ENCODE data around the gene GRM4.
A peak's percentile ranks its signal among the peaks of the same experiment; 100 is the strongest.
"Not testable (repeated sequence)": the region's sequence is repeated elsewhere in the genome, so short reads cannot be mapped to it uniquely, and the experiment has no call there.

The GRM4 gene

DNA sequence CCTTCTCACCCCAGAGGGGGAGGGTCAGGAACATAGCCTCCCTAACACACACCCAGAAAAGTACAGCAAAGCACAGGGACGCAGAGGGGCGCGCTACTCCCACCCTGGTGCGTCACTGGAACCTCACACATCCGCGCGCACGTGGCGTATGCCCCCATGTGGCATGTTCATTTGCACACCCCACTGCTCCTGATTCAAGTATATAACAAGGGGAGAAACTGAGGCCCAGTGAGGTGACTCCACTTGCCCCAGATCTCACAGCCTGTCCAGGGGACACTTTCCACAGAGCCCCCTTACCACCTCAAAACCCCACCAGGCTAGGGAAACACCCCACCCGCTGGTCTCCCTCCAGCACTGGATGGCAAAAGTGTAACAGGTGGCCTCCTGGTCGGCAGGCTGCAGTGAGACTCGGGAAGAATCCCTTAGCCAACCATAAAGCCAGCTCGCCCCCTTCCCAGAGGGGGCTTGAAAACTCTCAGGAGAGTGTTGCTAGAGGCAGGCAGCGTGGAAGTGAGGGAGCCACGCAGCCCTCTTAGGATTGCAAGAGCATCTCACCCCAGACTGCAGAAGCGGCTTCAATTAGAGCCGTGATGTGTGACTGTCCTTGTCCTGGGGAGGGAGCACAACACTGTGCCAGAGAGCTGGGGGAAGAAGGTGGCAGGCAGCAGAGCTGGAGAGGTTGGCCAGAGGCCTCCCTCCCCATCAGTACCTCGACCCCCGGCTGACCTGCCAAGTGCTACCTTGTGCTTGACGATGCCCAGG is at the start of gene GRM4:
Gene GRM4, minus strand, starts transcription at position 67 of the 762 bp plus-strand sequence. CDS start 12,591 bp downstream, outside the sequence.
- DNase-seq (ENCODE audit: low read depth, low spot score) = peak; percentile 36

DNA sequence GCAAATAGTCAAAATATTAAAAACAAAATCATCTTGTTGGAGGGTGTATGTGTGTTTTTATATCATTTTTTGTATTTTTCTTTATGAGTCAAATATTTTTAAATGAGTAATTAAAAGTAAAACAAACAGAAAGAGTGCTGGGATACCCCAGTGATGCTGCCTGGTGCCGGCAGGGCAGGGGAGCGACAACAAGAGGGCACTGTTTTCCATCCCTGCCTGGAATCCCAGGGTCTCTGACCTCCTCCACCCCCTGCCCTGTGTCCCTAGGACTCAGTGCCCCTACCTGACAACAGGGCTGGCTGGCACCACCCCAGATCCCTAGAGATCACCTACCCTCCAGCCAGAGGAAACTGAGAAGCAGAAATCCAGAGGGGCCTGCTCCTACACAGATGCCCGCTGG is 48.9 kb upstream of the GRM4 start:
- no peak for DNase-seq (ENCODE audit: low read depth, low spot score)

DNA sequence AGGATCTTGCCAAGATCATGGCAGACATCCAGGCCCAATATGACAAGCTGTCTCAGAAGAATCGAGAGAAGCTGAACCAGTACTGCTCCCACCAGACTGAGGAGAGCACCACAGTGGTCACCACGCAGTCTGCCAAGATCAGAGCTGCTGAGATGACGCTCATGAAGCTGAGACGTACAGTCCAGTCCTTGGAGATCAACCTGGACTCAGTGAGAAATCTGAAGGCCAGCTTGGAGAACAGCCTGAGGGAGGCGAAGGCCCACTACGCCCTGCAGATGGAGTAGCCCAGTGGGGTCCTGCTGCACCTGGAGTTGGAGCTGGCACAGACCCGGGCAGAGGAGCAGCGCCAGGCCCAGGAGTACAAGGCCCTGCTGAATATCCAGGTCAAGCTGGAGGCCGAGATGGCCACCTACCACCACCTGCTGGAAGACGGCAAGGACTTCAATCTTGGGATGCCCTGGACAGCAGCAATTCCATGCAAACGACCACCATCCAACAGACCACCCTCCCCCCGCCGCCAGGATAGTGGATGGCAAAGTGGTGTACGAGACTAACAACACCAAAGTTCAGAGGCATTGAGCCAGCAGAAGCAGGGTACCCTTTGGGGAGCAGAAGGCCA is 44.7 kb upstream of the GRM4 start:
- no peak for DNase-seq (ENCODE audit: low read depth, low spot score)

DNA sequence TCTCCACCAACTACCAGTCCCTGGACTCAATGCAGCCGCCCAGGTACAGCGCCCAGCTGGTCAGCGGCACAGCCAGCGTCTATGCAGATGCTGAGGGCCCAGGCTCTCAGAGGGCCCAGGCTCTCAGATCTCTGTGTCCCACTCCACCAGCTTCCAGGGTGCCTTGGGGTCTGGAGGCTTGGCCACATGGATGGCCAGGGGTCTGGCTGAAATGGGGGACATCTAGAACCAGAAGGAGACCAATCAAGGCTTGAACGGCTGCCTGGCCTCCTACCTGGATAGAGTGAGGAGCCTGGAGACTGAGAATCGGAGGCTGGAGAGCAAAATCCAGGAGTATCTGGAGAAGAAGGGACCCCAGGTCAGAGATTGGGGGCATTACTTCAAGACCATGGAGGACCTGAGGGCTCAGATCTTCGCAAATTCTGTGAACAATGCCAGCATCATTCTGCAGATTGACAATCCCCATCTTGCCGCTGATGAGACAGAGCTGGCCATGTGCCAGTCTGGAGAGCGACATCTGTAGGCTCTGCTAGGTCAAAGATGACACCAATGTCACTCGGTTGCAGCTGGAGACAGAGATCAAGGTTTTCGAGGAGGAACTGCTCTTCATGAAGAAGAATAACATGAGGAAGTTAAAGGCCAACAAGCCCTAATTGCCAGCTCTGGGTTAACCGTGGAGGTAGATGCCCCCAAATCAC is 44.1 kb upstream of the GRM4 start:
- no peak for DNase-seq (ENCODE audit: low read depth, low spot score)

- not testable (repeated sequence) for DNase-seq (ENCODE audit: low read depth, low spot score)
These were observed 38.8 kb upstream of the GRM4 start for GRCh38 chr6:34184726-34185125.

- DNase-seq (ENCODE audit: low read depth, low spot score) = no peak
These were observed 37.1 kb upstream of the GRM4 start for GRCh38 chr6:34182751-34183531.

GRCh38 chr6:34181908-34182307 is 36.0 kb upstream of the GRM4 start:
- DNase-seq (ENCODE audit: low read depth, low spot score) = no peak

GRCh38 chr6:34179106-34179720 is 33.3 kb upstream of the GRM4 start:
- no peak for DNase-seq (ENCODE audit: low read depth, low spot score)

- no peak for DNase-seq (ENCODE audit: low read depth, low spot score)
These were observed 32.6 kb upstream of the GRM4 start for GRCh38 chr6:34178357-34179105.

DNA sequence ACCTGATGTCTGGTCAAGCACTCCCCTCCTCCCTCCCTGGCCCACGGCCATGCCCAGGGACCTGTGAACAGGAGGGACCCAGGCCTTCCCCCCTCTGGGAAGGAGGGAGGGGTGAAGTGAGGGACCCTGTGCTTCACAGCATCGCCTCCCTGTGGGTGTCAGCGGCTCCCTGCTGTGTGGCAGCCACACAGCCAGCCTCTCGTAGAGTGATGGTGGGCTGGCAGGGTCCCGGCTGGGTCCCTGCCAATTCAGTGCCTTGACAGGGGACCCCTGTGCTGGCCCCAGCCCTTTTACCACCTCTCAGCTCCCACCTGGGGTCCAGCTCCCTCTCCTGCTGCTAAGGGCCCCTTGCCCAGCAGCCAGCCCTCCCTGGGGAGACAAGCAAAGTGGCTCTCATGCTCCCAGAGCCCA is 31.3 kb upstream of the GRM4 start:
- no peak for DNase-seq (ENCODE audit: low read depth, low spot score)

DNA sequence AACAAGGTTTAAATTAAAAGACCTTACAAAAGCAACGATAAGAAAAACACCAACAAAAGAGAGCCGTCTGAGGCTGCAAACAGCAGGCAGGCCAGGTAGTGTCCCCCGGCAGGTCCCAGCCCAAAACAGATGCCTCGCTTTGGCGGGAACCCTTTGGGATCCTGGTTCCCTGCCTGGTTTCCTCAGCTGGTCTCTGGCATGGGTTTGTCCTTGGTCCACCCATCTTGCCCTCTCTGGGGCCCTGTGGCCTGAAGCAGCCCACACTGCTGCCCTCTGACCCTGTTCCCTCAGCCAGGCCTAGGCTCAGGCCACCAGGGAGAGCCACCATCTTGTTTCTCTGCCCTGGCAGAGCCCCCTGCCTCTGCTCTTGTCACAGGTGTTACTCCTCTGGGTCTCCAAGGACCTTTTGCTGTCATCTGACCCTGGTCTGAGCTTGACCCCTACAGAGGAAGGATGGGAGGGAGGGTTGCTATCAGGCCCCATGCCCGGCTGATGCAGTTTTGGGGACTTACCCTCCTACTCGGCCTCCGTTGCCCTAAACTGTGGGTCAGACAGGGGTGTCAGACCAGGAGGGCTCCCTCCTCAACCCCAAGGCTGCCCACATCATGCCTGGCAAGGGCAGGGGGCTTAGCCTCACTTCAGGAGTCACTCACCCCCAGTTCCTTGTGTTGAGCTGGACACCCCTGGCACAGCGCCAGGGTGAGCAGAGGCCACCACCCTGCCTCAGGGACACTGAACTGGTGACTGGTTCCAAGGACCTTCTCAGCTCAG is 30.6 kb upstream of the GRM4 start:
- DNase-seq (ENCODE audit: low read depth, low spot score) = no peak

DNA sequence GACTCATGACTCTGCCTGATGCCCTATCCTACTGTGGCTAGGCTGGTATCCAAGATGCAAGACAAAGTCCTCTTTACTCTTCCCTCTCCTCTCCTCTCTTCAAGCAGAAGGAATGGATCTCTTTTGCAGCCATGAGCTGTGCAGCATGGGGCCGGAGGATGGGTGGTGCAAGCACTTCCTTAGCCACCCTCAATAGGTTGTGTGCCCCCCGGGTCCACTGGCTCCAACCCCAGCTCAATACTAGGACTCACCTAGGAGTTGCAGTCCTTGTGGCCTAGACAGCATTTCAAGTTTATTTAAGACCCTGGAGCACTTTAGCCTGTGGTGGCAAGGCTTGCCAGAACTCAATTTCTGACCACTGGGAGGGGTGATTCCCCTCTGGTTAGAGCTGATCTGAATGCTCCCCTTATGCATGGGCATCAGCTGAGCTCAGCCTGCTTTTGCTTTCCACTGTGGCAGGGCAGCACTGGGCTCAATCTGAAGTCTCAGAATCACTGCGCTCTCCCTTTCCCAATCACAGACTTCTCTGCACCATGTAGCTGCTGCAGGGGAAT is 29.0 kb upstream of the GRM4 start:
- no peak for DNase-seq (ENCODE audit: low read depth, low spot score)

DNA sequence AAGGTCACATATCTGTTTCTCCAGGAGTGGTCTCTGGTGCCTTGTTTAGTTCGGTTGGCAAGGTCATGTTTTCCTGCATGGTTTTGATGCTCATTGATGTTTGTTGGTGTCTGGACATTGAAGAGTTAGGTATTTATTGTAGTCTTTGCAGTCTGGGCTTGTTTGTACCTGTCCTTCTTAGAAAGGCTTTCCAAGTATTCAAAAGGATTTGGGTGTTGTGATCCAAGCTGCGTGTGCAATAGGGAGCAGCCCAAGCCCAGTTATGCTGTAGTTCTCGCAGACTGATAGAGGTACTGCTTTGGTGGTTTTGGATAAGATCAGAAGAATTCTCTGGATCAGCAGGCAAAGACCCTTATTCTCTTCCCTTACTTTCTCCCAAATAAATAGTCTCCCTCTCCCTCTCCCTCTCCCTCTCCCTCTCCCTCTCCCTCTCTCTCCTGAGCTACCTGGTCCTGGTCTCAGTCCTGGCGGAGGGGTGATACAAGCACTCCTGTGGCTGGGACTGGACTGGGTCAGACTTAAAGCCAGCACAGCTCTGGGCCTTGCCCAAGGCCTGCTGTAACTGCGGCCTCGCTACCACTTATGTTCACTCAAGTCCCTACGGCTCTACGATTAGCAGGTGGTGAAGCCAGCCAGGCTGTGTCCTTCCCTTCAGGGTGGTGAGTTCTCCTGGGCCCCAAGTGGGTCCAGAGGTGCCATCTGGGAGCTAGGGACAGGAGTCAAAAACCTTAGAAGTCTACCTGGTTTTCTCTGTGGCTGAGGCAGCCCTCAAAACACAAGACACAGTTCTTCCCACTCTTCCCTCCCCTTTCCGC is 27.3 kb upstream of the GRM4 start:
- DNase-seq (ENCODE audit: low read depth, low spot score) = no peak

DNA sequence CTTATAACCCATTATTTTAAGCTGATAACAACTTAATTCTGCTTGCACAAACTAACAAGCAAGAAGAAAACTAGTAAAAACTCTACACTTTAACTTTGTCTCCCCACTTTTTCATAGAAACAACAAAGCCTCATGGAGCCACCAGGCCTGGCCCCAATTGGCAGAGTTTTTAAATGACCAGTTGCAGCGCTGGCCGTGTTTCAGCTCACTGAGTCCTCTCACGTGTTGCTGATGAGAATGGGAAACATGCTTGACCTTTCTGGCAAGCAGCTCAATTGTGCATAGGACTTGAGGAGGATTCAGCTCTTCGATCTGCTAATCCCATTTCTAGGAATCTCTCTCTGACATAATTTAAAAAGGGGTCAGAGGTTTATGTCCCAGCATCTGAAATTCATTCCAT is 24.5 kb upstream of the GRM4 start:
- no peak for DNase-seq (ENCODE audit: low read depth, low spot score)

DNA sequence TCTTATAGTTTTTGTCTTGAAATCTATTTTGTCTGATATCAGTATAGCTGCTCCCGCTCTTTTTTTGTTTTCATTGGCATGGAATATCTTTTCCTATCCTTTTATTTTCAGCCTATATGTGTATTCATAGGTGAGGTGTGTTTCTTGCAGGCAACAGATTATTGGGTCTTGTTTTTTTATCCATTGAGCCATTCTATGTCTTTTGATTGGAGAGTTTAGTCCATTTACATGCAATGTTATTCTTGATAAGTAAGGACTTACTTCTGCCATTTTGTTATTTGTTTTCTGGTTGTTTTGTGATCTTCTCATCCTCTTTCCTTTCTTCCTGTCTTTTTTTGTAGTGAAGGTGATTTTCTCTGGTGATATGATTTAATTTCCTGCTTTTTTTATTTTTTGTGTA is 24.0 kb upstream of the GRM4 start:
- no peak for DNase-seq (ENCODE audit: low read depth, low spot score)

DNA sequence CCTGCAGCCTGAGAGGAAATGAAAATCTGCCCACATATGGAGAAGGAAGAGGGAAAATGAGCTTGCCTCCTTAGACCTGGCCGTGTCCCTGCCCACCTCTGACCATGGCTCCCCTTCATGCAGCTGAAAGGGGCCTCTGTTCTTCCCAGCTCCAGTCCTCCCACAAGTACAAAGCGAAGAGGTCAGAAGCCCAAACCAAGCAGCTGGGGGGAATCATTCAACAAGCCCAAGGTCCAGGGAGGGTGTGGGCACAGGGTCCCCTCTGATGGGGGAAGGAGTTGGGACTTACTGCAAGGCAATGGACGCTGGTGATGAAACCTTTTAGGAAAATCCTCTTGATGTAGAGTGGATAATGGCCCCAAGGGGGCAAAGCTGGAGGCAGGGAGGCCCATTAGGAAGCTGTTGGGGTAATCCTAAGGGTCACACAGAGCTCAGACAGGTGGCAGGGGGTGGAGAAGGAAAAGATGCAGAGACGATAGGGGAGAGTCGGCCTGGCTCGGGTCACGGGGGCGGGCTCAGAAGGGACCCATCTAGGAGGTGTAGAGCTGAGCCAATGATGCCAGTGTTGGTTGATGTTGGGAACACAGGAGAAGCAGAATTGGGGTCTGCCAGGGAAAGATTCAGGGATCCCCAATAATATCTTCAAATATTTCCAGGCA is 16.1 kb upstream of the GRM4 start:
- no peak for DNase-seq (ENCODE audit: low read depth, low spot score)

GRCh38 chr6:34159844-34160243 is 14.0 kb upstream of the GRM4 start:
- no peak for DNase-seq (ENCODE audit: low read depth, low spot score)

GRCh38 chr6:34158876-34159275 is 13.0 kb upstream of the GRM4 start:
- no peak for DNase-seq (ENCODE audit: low read depth, low spot score)

All from ELF-1 (cell line).